Measurements from ENCODE around the gene MYLK.

Gene MYLK

DNA sequence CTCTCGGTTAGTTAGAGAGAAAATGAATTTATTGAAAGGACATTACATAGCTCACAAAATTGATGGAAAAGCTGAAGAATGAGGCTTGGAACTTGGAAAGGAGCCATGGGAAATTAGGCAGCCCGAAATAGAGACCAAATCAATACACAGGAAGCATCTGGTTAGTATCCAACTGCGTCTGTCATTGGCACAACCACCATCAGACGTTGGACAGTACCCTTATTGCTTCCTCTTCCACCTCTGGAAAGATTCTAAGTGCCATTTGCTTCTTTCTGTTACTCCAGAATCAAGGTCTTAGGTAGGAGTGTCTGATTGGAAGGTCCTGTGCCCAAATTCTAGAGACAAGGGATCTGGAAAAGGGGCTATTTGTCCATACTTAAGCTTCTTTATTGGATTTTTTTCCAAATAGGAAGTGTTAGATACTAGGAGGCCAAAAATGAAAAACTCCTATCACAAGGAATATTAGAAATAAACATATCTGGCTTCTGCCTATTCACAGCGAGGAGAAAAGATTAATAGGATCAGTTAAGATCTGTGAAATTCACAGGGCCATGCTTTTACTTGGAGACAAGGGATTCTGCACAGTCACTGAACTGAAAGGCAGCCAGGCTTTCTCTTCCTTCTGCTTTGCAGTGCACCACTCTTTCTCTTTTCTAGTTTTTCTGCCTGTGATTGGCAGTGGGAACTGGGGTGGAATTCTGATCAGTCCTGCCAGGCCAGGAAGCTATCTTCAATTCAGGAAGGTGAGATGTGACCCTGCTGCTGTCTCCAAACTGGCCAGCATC lies 288.5 kb downstream of the MYLK start:
- DNase-seq (ENCODE audit: low read depth), result no peak
- no peak overlapping the region for H3K4me3 ChIP-seq (ENCODE audit: control insufficient read depth, low read depth, low read length)
- TF ChIP-seq, protein P1, sequence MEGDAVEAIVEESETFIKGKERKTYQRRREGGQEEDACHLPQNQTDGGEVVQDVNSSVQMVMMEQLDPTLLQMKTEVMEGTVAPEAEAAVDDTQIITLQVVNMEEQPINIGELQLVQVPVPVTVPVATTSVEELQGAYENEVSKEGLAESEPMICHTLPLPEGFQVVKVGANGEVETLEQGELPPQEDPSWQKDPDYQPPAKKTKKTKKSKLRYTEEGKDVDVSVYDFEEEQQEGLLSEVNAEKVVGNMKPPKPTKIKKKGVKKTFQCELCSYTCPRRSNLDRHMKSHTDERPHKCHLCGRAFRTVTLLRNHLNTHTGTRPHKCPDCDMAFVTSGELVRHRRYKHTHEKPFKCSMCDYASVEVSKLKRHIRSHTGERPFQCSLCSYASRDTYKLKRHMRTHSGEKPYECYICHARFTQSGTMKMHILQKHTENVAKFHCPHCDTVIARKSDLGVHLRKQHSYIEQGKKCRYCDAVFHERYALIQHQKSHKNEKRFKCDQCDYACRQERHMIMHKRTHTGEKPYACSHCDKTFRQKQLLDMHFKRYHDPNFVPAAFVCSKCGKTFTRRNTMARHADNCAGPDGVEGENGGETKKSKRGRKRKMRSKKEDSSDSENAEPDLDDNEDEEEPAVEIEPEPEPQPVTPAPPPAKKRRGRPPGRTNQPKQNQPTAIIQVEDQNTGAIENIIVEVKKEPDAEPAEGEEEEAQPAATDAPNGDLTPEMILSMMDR (conservative IDR thresholded peaks at IDR 0.05; ENCODE audit: control insufficient read depth, insufficient read depth, low read depth, low read length), result no peak

DNA sequence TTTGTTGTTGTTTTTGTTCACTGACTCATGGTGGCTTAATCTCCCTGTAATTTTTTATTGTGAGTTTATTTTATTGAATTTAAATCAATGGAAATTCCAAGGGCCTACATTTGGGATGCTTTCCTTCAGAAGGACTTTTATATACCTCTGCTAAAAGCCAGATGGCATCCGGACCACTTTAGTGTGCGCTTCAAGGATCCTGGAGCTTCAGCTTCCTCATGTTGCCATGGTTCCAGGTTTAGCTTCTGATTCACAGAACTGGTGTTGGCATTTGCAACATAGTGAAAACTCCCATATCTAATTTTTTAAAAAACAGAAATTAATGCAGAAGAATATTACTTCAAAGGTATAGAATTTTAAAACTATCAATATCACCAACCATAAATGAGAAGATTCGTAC lies 290.8 kb downstream of the MYLK start:
- no peak overlapping the region for H3K4me3 ChIP-seq (ENCODE audit: control insufficient read depth, low read depth, low read length)
- TF ChIP-seq, protein P1 (conservative IDR thresholded peaks at IDR 0.05; ENCODE audit: control insufficient read depth, insufficient read depth, low read depth, low read length), result no peak
- DNase-seq (ENCODE audit: low read depth), result no peak

DNA sequence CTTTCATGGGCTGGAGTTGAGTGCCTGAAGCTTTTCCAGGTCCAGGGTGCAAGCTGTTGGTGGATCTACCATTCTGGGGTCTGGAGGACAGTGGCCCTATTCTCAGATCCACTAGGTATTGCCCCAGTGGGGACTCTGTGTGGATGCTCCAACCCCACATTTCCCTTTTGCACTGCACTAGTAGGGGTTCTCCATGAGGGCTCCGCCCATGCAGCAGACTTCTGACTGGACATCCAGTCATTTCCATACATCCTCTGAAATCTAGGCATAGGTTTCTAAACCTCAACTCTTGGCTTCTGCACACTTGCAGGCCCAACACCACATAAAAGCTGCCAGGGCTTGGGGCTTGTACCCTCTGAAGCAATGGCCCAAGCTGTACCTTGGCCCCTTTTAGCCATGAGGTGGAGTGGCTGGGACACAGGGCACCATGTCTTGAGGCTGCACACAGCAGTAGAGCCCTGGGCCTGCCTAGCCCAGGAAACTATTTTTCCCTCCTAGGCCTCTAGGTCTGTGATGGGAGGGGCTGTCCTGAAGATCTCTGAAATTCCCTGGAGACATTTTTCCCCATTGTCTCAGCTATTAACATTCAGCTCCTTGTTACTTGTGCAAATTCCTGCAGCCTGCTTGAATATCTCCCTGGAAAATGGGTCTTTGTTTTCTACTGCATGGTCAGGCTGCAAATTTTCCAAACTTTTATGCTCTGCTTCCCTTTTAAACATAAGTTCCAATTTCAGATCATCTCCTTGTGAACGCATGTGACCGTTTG lies 293.3 kb downstream of the MYLK start:
- DNase-seq (ENCODE audit: low read depth), result no peak
- TF ChIP-seq, protein P1 (conservative IDR thresholded peaks at IDR 0.05; ENCODE audit: control insufficient read depth, insufficient read depth, low read depth, low read length), result no peak

GRCh38 chr3:123587401-123587800 lies 296.7 kb downstream of the MYLK start:
- no peak for DNase-seq (ENCODE audit: low read depth)
- H3K4me3 ChIP-seq (ENCODE audit: control insufficient read depth, low read depth, low read length), result no peak overlapping the region
- TF ChIP-seq, protein P1 (conservative IDR thresholded peaks at IDR 0.05; ENCODE audit: control insufficient read depth, insufficient read depth, low read depth, low read length), result no peak

More for the DNA sequence above, 293.3 kb downstream of the MYLK start:
- no peak overlapping the region for H3K4me3 ChIP-seq (ENCODE audit: control insufficient read depth, low read depth, low read length)

DNA sequence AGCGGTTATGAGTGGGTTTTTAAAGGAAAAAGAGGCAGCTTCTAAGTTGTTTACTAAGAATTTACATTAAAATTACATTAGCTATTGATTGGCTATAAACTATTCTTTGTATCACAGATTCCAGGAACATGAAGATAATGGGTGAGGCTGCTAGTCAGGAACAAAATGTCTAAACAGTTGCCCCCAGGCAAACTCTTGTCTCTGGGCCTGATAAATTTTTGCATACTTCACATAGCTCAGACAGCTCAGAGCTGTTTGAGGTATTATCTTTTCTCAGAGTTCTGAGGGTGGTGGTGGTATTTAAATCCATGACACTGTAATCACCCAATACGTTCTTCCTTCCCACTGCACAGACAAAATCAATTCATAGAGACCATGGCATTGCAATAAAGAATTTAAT lies 297.2 kb downstream of the MYLK start:
- TF ChIP-seq, protein P1 (conservative IDR thresholded peaks at IDR 0.05; ENCODE audit: control insufficient read depth, insufficient read depth, low read depth, low read length), result no peak
- peak overlapping the region; percentile 96 for H3K4me3 ChIP-seq (ENCODE audit: control insufficient read depth, low read depth, low read length)
- DNase-seq (ENCODE audit: low read depth), result no peak

GRCh38 chr3:123586131-123586530 lies 298.0 kb downstream of the MYLK start:
- DNase-seq (ENCODE audit: low read depth), result peak; percentile 48
- TF ChIP-seq, protein P1 (conservative IDR thresholded peaks at IDR 0.05; ENCODE audit: control insufficient read depth, insufficient read depth, low read depth, low read length), result no peak
- H3K4me3 ChIP-seq (ENCODE audit: control insufficient read depth, low read depth, low read length), result peak overlapping the region; percentile 96

Data from fibroblast of mammary gland (primary cell).